Eye (tissue), 1 donor: ENCODE measurements around the gene ABHD12.
"Not testable (repeated sequence)": the region's sequence is repeated elsewhere in the genome, so short reads cannot be mapped to it uniquely, and the experiment has no call there.

Experiments used
- DNase-seq: peaks from one replicate; pipeline ENCODE4 v3.0.0-alpha.2; 2015

ABHD12 gene

DNA sequence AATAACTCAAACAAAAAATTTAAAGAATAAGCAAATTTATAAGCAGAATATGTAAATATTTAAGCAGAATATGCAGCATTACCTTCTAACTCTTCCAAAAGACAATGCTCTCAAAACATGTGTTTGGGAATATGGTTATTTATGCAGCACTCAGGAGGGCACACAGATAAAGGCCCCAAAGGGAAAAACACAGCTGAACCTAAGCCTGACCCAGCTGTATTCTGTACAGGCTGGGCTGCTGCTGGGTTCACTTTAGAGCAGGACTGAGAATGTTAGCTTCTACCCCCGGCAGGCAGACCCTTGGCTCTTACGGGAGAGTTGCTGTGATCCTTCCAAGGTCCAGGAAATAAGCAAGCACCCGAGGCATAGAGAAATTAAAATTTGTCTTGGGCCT is 37.3 kb downstream of the ABHD12 start:
- no peak for DNase-seq

GRCh38 chr20:25352746-25353145 is 37.9 kb downstream of the ABHD12 start:
- DNase-seq: no peak

DNA sequence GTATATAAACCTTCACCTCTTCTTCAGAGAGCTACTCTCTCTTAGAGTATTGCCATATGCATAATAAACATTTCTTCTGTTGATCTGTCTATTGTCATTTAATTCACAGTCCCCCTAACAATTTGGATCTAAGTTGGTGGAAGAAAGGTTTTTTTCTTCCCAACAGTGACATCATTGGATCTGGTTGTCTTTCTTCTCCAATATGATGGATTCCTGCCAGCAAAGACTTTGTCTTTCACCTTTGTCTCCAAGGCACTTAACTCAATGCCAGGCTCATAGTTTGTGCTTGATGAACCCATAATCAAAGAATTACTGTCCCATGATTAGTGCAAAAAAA is 39.6 kb downstream of the ABHD12 start:
- DNase-seq: no peak

GRCh38 chr20:25346349-25346748 is 44.3 kb downstream of the ABHD12 start:
- no peak for DNase-seq

- DNase-seq: no peak
These were observed 44.9 kb downstream of the ABHD12 start for GRCh38 chr20:25345721-25346120.

DNA sequence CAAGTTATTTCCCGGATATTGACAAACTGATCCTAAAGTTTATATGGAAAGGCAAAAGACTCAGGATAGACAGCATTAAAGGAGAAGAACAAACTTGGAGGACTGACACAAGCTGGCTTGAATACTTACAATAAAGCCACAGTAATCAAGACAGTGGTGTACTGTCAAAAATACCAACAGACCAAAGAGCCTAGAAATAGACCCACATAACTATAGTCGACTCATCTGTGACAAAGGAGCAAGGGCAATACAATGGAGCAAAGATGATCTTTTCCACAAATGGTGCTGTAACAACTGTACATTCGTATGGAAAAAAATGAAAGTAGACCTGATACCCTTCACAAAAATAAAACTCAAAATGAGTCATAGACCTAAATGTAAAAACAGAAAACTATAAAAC is 46.0 kb downstream of the ABHD12 start:
- DNase-seq: no peak

DNA sequence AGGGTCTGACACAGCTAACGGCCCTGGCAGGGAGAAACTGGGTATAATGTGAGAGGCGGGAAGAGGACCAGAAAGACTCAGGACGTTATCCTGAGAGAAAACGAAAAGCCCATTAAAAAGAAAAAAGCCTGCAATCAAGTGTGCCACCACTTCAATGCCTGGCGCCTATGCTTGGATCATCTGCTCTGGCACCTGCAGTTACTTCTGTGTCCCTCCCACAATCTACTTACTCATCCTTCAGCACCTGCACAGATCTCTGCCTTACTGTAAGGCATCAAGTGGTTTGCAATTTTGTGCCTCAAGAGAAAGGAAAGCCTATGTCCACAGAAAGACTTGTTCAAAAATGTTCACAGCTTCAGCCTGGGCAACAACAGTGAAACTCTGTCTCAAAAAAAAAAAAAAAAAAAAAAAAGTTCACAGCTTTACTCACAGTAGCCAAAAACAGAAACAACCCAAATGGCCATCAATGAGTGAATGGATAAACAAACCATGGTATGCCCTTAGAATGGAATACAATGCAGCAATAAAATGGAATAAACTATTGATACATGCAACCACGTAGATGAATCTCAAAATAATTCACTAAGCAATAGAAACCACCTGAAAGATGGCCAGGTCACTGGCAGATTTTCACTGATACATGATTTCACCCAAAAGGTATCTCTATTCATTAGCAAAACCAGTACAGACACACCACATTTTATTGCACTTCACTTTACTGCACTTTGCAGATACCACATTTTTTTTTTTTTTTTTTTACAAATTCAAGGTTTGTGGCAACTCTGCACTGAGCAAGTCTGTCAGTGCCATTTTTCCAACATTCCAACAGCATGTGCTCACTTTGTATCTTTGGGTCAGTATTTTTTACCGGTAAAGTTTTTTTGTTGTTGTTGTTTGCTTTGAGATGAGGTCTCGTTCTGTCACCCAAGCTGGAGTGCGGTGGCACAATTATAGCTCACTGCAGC is 48.6 kb downstream of the ABHD12 start:
- no peak for DNase-seq

DNA sequence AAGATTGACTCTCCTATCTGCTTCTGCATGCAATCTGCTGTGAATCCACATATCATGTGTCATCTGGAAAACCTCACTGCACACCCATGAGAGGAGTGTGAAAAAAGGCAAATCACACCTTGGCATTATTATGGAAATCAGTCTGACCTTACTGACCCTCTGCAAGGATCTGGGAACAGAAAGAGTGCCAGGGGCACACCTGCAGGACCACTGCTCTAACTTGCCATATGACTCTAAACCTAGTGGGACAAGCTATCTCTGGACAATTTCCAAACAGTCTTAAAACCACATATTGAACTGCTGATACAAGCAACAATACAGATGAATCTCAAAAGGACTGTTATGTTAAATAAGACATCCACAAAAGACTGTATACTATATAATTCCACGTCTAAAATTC is 50.3 kb downstream of the ABHD12 start:
- DNase-seq: no peak

- no peak for DNase-seq
These were observed 51.0 kb downstream of the ABHD12 start for GRCh38 chr20:25339608-25340007.

DNA sequence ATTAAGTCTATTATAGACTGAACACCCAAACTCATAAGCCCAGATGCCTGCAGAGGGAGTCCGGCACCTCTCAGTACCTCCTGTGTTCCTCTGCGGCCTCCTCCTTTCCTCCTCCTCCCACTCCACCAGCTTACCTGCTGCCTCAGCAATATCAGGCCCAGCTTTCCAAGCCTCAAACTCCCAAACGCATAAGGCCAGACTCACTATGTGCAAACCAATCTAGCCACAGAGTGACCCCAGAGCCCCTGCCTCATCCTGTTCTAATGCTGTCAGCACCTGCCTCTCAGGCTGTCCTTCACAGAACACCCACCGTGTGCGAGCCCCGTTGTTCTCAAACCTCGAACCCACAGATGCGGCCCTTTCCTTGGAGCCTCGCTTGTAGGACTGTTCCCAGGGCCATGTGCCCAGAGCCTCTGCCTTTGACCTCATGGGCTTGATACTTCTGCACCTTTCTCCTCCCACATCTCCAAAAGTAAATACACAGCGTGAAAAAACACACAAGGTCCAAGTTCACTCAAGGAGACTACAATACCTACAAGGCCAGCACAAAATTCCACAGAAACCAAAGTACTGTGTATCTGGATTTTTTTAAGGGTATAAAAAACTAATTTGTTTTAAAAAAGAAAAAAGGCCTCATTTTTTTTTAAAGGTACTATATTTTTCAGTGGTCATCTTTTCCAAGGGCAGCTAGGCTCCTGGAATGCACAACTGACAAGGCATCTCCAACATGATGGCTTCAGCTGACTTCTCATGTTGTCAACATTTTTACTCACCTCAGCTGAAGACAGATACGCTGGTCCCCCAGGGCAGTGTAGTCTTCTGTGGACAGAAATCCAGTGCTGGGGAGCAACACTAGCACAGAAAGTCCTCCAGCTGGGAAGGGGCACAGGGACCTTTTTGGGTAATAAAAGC is 52.3 kb downstream of the ABHD12 start:
- no peak for DNase-seq

GRCh38 chr20:25336561-25337422 is 53.8 kb downstream of the ABHD12 start:
- no peak for DNase-seq

GRCh38 chr20:25334972-25335371 is 55.7 kb downstream of the ABHD12 start:
- DNase-seq: not testable (repeated sequence)

DNA sequence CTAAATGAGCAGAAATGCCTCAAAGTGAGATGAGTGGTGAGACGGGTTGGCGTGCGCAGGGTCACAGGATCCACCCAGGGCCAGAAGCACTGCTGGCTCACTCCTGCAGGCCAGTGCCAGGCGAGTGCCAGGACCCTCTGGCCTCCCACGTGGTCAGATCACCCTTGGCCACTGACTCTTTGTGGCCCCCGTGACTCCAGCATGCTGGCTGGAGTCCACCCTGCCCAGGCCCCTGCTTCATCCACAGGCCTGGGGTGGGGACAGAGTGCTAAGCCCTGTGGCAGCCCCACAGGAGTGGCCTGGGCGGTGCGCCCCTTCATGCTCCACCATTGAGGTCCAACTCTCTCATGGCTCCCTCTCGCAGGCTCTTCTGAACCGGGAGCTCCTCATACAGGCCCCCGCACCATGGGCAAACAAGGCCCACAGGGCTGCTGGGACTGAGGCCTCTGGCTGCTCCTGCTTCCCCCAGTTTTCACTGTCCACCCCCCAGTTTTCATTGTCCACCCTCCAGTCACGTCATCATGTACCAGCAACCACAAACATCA is 61.6 kb downstream of the ABHD12 start:
- DNase-seq: no peak

DNA sequence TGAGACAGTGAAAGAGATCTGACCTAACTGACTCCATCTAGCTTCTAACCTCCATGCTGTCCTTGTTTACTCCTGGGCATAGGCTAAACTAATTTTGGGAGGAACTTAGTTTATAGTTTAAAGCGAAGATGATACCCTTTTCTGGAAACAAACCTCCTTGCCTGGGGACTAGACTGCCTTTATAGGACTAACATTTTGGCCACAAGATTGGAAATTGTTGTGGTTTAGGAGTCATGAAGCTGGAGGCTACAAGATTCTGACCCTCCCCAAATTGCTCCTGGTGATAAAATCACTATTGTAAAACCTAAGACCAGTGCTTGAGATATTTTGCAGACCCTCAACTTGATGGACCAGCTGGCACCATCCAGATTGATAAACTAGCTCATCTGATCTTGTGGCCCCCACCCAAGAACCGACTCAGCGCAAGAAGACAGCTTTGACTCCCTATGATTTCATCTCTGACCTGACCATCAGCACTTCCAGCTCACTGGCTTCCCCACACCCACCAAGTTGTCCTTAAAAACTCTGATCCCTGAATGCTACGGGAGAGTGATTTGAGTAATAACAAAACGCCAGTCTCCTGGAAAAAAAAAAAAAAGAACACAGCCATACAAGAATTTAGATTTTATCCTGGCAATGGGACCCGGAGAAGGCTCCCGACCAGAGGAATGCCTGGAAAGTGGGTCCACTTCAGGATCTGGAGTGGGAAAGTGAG is 63.0 kb downstream of the ABHD12 start:
- DNase-seq: no peak

DNA sequence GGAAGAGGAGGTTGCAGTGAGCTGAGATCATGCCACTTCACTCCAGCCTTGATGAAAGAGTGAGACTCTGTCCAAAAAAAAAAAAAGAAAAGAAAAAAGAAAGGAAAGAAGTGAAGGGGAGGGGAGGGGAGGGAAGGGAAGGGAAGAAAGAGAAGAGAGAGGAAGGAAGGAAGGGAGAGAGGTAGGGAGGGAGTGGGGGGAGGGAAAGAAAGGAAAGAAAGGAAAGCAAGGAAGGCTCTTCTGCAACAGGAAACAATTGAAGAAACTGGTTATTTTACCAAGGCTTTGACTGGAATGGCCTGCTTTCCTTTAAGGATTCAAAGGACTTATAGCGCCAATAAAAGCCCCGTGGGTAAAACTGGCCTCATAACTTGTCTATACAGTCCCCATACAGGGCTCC is 64.6 kb downstream of the ABHD12 start:
- no peak for DNase-seq

DNA sequence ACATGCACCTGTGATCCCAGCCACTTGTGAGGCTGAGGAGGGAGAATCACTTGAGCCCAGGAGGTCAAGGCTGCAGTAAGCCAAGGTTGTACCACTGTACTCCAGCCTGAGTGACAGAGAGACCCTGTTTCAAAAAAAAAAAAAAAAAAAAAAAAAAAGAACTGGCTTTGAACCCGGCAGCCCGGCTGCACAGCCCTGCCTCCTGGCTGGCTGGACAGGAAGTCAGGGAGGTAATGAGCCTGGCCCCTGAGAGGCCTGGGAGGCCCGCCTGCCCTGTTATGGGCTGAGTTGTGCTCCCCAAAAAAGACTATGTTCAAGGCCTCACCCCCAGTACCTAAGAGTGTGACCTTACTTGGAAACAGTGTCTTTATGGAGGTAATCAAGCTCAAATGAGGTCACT is 65.6 kb downstream of the ABHD12 start:
- DNase-seq: no peak

- DNase-seq: no peak
These were observed 66.2 kb downstream of the ABHD12 start for GRCh38 chr20:25324412-25324811.

DNA sequence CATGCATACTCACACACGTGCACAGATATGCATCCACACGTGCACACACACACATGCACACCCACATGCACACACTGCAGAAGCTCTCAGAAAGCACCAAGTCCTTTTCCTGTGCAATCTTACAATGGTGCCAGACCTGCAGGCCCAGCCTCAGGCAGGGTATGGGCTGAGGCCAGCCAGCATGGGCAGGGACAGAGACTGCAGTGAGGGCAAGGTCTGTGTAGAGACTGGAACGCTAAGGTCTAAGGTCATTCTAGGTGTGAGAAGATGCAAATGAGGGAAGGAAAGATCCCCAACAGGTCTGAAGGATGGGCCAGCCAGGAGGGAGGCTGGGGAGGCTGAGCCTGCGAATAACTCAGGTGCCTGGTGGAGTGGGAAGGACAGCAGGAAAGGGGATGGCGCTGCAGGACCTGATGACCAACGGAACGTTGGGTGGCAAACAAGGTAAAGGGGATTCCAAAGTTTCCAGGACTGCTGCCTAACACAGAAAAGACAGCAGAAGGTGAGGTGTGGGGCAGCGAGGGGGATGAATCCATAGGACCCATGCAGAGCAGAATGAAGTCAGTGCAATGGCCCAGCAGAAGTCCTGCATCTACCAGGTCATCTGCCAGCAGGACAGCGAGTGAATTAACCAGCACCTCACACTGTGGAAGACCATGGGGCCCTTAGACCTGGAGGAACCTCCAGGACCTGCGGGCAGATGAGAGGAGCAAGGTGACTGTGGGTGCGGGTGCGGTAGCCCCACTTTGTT is 67.0 kb downstream of the ABHD12 start:
- no peak for DNase-seq

- DNase-seq: no peak
These were observed 68.6 kb downstream of the ABHD12 start for GRCh38 chr20:25321991-25322390.

DNA sequence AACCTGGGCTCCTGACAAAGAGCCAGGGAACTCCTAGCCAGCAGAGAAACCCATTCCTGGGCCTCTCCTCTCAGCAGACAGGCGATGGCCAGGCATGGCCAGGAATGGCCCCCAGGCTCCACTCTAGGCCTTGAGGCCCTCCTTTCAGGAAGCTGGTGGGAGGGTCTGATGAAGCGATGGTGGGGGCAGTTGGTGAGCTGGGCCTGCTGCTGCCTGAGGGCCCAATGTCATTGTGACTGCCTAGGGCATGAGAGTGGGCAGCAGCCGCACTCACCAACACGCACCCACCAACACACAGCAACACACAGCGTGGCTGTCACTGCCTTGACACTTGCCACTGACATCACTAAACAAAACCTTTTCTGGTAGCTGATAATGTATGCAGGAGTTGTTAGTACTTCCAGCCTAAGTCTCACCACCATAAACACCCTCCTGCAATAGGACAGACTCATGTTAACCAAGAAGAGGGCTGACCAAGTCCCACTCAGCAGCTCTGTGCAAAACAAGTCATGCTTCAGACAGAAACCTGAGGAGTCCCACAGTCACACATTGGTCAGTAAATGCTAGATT is 69.3 kb downstream of the ABHD12 start:
- no peak for DNase-seq
